GM12891 (cell line): ENCODE results near the gene FAM221B.

Experiments
- DNase-seq: peaks from one replicate; pipeline ENCODE4 v3.0.0; 2011; ENCODE audit warnings: low spot score; ENCODE audit not compliant: insufficient read length
- FAIRE-seq: peaks from 2 replicates; lab custom pipeline; 2011; peaks lifted over from hg19 to GRCh38; lab: Jason Lieb, UNC
- PAX5 ChIP-seq: IDR thresholded peaks from 2 replicates; pipeline ENCODE4 v1.6.1; 2011; ENCODE audit warnings: low read length, moderate library complexity, mild to moderate bottlenecking; ENCODE audit not compliant: insufficient read depth, severe bottlenecking
- POLR2A ChIP-seq: IDR thresholded peaks from 2 replicates; pipeline ENCODE4 v1.6.1; 2011; ENCODE audit warnings: low read depth, low read length, control low read depth
- POLR2AphosphoS5 ChIP-seq: IDR thresholded peaks from 2 replicates; pipeline ENCODE4 v1.6.1; 2011; ENCODE audit warnings: low read depth, low read length, control low read depth
- POU2F2 ChIP-seq: IDR thresholded peaks from 2 replicates; pipeline ENCODE4 v1.6.1; 2011; ENCODE audit warnings: low read depth, mild to moderate bottlenecking, control low read depth, low read length, moderate library complexity
- SPI1 ChIP-seq: IDR thresholded peaks from 2 replicates; pipeline ENCODE4 v1.6.1; 2011; ENCODE audit warnings: low read depth, low read length, control low read depth
- TAF1 ChIP-seq: IDR thresholded peaks from 2 replicates; pipeline ENCODE4 v1.6.1; 2011; ENCODE audit warnings: low read depth, low read length, control low read depth

Gene FAM221B

DNA sequence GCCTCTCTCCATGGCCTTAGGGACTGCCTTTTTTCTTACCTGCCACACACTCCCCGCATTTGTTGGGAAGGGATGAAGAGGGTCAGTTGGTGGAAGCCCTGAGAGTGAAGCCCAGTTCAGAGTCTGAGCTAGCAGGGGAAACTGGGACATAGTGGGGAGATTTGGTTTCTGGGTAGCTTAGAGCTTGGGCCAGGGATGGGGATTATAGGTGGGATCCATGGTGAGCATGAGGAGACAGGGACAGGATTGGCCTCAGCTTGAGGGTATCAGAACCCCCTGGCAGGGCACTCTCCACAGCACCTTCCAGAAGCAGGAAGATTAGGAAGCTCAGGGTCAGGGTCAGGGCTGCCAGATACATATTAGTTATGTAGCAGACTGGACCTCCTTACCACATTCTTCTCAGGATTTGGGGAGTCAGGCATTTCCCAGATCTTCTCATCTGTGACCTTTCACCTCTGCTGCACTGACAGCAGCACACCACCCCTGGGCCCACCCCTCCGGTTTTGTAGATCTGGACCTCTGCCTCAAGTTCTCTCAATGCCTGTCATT lies 23.8 kb upstream of the FAM221B start:
- no peak for TF ChIP-seq PAX5
- TF ChIP-seq POU2F2 = no peak
- no peak for TF ChIP-seq TAF1
- TF ChIP-seq SPI1 = no peak
- TF ChIP-seq POLR2AphosphoS5 = no peak
- TF ChIP-seq POLR2A = no peak
- DNase-seq (no peak), FAIRE-seq (no peak)

DNA sequence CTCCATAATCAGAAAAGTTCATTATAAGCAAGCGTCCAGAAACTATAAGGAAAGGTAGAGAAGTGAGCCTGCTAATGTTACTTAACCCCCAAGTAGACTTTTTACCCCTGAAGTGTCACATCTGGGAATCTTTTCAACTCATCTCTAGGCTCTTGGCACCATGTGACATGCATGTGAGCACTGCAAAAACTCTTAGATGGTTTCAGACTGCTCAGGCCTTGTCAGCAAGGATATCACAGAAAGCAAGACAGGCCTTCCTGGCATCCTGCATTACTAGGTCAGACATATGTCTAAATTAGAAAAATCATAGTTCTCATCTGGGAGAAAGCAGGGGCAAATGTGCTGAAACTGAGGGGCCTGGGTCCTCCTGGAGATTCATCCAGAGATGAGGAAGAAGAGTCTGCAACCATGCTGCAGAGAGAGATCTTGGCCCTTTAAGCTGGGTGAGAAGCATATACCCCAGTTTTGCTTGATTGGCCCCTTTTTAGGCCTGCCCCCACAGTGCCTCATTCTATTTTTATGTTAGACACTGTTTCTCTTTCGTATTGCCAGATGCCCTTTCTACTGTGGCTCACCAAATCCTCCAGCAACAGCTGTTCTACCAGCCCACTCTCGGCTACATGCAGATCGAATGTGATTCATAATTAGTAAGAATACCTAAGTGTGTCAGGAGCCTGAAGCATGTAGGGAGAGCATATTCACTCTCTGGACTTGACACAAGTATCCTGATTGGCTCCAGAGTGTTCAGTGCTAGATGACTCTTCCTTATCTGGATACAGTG lies 19.4 kb upstream of the FAM221B start:
- peak; percentile 95 for FAIRE-seq
- no peak for TF ChIP-seq TAF1
- TF ChIP-seq POLR2AphosphoS5 = no peak
- TF ChIP-seq SPI1 = no peak
- no peak for TF ChIP-seq PAX5
- 0 out of 2 replicates have a peak, but pooled peaks have one; percentile 39 for TF ChIP-seq POU2F2
- TF ChIP-seq POLR2A = 0 out of 2 replicates have a peak, but pooled peaks have one; percentile 24
- peak; percentile 66 for DNase-seq

GRCh38 chr9:35845824-35846771 lies 17.6 kb upstream of the FAM221B start:
- TF ChIP-seq SPI1 (no peak), PAX5 (no peak), POLR2AphosphoS5 (no peak), POLR2A (no peak), TAF1 (no peak), POU2F2 (no peak)
- DNase-seq = no peak
- FAIRE-seq = peak; percentile 58

GRCh38 chr9:35844628-35845270 lies 16.2 kb upstream of the FAM221B start:
- TF ChIP-seq POLR2A (no peak), SPI1 (no peak), POU2F2 (no peak), TAF1 (no peak)
- no peak for DNase-seq
- peak; percentile 69 for FAIRE-seq

DNA sequence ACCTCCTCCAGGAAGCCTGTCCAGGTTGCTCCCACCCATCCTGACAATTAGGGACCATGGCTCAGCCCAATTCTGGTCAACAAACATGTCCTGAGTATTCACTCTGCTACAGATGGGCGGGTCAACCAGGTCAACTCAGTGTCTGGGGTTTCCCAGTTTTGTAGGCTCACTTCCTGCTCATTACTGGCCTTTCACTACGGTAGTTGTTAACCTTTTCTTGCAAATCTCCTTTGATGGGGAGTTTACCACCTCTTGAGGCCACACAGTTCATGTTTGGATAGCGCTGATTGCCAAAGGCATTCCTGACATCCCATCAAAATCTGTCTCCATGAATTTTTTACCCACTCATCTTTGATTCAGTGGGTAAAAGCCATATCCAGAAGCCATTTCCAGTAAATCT lies 14.3 kb upstream of the FAM221B start:
- DNase-seq = peak; percentile 50
- FAIRE-seq = peak; percentile 95
- TF ChIP-seq POLR2A (no peak), SPI1 (peak; percentile 77)

DNA sequence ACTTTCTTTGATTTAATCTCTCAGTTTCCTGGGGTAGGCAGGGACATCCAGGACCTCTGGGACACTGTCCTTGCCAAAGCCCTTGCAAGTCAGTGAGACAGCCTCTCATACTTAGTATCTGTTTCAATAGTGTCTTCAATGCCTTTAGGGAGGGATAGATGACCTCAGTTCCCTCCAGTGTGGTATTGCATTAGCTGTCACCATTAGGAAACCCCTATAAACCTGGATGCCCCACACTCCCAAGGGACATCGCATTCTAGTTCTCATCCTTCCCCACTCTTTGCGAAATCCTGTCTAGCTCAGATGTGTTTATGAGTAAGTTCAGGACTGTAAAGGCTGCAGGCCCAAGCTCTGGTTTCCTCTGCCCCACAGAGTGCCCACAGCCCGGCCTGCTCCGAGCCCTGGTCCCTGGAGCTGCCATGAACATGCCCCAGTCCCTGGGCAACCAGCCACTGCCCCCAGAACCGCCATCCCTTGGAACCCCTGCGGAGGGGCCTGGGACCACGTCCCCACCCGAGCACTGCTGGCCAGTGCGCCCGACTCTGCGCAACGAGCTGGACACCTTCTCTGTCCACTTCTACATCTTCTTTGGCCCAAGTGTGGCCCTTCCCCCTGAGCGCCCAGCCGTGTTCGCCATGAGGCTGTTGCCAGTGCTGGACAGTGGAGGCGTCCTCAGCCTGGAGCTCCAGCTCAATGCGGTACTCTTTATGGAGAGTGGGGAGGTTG lies 13.7 kb upstream of the FAM221B start:
- no peak for FAIRE-seq

DNA sequence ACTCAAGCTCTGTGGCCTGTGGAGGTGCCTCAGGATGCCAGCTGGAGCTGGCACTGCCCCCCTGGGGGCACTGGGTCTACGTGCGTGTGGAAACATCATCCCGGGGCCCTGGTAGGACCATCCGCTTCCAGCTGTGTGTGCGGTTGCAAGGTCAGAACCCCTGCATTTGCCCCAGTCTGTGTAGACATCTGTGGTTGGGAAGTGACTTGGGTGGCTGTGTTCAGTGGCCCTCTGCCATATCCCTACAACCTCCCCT lies 13.0 kb upstream of the FAM221B start:
- DNase-seq (no peak), FAIRE-seq (no peak)
- TF ChIP-seq SPI1 (no peak), POU2F2 (no peak), POLR2A (no peak), POLR2AphosphoS5 (no peak), PAX5 (no peak), TAF1 (no peak)

More for the DNA sequence above, 13.7 kb upstream of the FAM221B start:
- DNase-seq = no peak
- TF ChIP-seq POU2F2 = no peak
- no peak for TF ChIP-seq PAX5
- no peak for TF ChIP-seq TAF1
- TF ChIP-seq SPI1 = no peak
- TF ChIP-seq POLR2AphosphoS5 = no peak
- TF ChIP-seq POLR2A = no peak

GRCh38 chr9:35840881-35841644 lies 12.5 kb upstream of the FAM221B start:
- TF ChIP-seq PAX5 (no peak), POLR2A (no peak), POU2F2 (no peak), POLR2AphosphoS5 (no peak), TAF1 (no peak), SPI1 (no peak)
- no peak for FAIRE-seq
- DNase-seq = no peak
